ENCODE results near the gene RAP1A.

RAP1A gene

DNA sequence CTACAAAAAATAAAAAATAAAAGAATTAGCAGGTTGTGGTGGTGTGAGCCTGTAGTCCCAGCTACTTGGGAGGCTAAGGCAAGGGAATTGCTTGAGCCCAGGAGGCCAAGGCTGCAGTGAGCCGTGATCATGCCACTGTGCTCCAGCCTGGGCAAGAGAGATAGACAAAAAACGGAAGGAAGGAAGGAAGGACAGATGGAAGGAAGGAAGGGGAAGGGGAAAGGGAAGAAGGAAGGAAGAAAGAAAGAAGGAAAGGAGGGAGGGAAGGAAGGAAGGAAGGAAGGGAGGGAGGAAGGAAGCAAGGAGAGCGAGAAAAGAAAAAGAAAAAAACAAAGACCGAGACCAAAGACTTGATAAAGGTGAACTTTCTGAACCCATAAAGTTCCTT, 25.3 kb upstream of the RAP1A start:
- DNase-seq (ENCODE audit: low read depth), result no peak
- no peak overlapping the region for H3K4me3 ChIP-seq (ENCODE audit: low read depth, low read length)

GRCh38 chr1:111595807-111596206, 23.8 kb upstream of the RAP1A start:
- no peak for DNase-seq (ENCODE audit: low read depth)
- TF ChIP-seq, protein P1, sequence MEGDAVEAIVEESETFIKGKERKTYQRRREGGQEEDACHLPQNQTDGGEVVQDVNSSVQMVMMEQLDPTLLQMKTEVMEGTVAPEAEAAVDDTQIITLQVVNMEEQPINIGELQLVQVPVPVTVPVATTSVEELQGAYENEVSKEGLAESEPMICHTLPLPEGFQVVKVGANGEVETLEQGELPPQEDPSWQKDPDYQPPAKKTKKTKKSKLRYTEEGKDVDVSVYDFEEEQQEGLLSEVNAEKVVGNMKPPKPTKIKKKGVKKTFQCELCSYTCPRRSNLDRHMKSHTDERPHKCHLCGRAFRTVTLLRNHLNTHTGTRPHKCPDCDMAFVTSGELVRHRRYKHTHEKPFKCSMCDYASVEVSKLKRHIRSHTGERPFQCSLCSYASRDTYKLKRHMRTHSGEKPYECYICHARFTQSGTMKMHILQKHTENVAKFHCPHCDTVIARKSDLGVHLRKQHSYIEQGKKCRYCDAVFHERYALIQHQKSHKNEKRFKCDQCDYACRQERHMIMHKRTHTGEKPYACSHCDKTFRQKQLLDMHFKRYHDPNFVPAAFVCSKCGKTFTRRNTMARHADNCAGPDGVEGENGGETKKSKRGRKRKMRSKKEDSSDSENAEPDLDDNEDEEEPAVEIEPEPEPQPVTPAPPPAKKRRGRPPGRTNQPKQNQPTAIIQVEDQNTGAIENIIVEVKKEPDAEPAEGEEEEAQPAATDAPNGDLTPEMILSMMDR (IDR thresholded peaks at IDR 0.05; ENCODE audit: low read depth, low read length), result no peak
- TF ChIP-seq POLR2A (IDR thresholded peaks at IDR 0.05; ENCODE audit: extremely low read depth, insufficient read length) (no peak), MYC (IDR thresholded peaks at IDR 0.05; ENCODE audit: low read depth, low read length) (no peak)
- TF ChIP-seq, protein P2, sequence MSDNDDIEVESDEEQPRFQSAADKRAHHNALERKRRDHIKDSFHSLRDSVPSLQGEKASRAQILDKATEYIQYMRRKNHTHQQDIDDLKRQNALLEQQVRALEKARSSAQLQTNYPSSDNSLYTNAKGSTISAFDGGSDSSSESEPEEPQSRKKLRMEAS (IDR thresholded peaks at IDR 0.05; ENCODE audit: low read depth, low read length), result no peak
- H3K4me3 ChIP-seq (ENCODE audit: low read depth, low read length), result no peak overlapping the region

More for the DNA sequence above, 25.3 kb upstream of the RAP1A start:
- TF ChIP-seq MYC (IDR thresholded peaks at IDR 0.05; ENCODE audit: low read depth, low read length) (no peak), POLR2A (IDR thresholded peaks at IDR 0.05; ENCODE audit: extremely low read depth, insufficient read length) (no peak)
- TF ChIP-seq, protein P2 (IDR thresholded peaks at IDR 0.05; ENCODE audit: low read depth, low read length), result no peak
- TF ChIP-seq, protein P1 (IDR thresholded peaks at IDR 0.05; ENCODE audit: low read depth, low read length), result no peak

DNA sequence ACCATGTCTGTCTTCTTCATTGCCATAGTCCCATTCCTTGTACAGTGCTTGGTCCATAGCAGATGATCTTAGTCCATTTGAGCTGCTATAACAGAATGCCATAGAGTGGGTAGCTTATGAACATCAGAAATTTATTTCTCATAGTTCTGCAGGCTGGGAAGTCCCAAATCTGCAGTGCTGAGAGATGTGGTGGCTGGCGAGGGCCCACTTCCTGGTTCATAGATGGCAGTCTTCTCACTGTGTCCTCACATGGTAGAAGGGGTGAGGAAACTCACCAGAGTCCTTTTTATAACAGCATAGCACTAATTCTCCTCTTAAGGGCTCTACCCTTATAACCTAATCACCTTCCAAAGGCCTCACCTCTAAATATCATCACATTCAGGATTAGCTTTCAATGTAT, 23.1 kb upstream of the RAP1A start:
- DNase-seq (ENCODE audit: low read depth), result peak; percentile 8
- no peak overlapping the region for H3K4me3 ChIP-seq (ENCODE audit: low read depth, low read length)
- TF ChIP-seq, protein P2 (IDR thresholded peaks at IDR 0.05; ENCODE audit: low read depth, low read length), result no peak
- TF ChIP-seq, protein P1 (IDR thresholded peaks at IDR 0.05; ENCODE audit: low read depth, low read length), result no peak
- TF ChIP-seq MYC (IDR thresholded peaks at IDR 0.05; ENCODE audit: low read depth, low read length) (no peak), POLR2A (IDR thresholded peaks at IDR 0.05; ENCODE audit: extremely low read depth, insufficient read length) (no peak)

GRCh38 chr1:111597426-111597825, 22.2 kb upstream of the RAP1A start:
- TF ChIP-seq, protein P1 (IDR thresholded peaks at IDR 0.05; ENCODE audit: low read depth, low read length), result no peak
- no peak for TF ChIP-seq POLR2A (IDR thresholded peaks at IDR 0.05; ENCODE audit: extremely low read depth, insufficient read length)
- TF ChIP-seq MYC (IDR thresholded peaks at IDR 0.05; ENCODE audit: low read depth, low read length), result no peak
- no peak for DNase-seq (ENCODE audit: low read depth)
- H3K4me3 ChIP-seq (ENCODE audit: low read depth, low read length), result no peak overlapping the region

- no peak overlapping the region for H3K4me3 ChIP-seq (ENCODE audit: low read depth, low read length)
- TF ChIP-seq POLR2A (IDR thresholded peaks at IDR 0.05; ENCODE audit: extremely low read depth, insufficient read length) (no peak), MYC (IDR thresholded peaks at IDR 0.05; ENCODE audit: low read depth, low read length) (no peak)
- TF ChIP-seq, protein P1 (IDR thresholded peaks at IDR 0.05; ENCODE audit: low read depth, low read length), result no peak
- TF ChIP-seq, protein P2 (IDR thresholded peaks at IDR 0.05; ENCODE audit: low read depth, low read length), result no peak
- no peak for DNase-seq (ENCODE audit: low read depth)
Measured at GRCh38 chr1:111598544-111598943, 21.0 kb upstream of the RAP1A start.

Data from NB4 (cell line).